Memory B cell (primary cell): ENCODE measurements around the gene KLHL29.

Experiments
- ATAC-seq: fragments of 150-1000 bp; cut with Tn5 transposase; 2 replicates; pipeline ENCODE4 v1.10.0; 2021; ENCODE audit warnings: low read depth, mild to moderate bottlenecking, moderate library complexity
- DNase-seq, 2 donors: peaks; one replicate each; pipeline ENCODE4 v3.0.0; 2022; ENCODE audit warnings: low spot score in 2 of 2
- H3K27ac Mint-ChIP-seq: one replicate; pipeline ENCODE4 v1.8.0; 2022; ENCODE audit warnings: mild to moderate bottlenecking, moderate library complexity, mixed read lengths
- H3K27me3 Mint-ChIP-seq: one replicate; pipeline ENCODE4 v1.8.0; 2022; ENCODE audit warnings: mixed read lengths
- H3K36me3 Mint-ChIP-seq: one replicate; pipeline ENCODE4 v1.8.0; 2022; ENCODE audit warnings: mild to moderate bottlenecking, mixed read lengths
- H3K4me1 Mint-ChIP-seq: one replicate; pipeline ENCODE4 v1.8.0; 2022; ENCODE audit warnings: mixed read lengths
- H3K4me3 Mint-ChIP-seq: one replicate; pipeline ENCODE4 v1.8.0; 2022; ENCODE audit warnings: mild to moderate bottlenecking, moderate library complexity, mixed read lengths
- H3K9me3 Mint-ChIP-seq: one replicate; pipeline ENCODE4 v1.8.0; 2022; ENCODE audit warnings: mixed read lengths

Gene KLHL29

GRCh38 chr2:23624915-23625314 lies 239.9 kb downstream of the KLHL29 start:
- ATAC-seq (no peak), DNase-seq (no peak)
- Mint-ChIP-seq H3K36me3 (peaks cover 4% of the 10 kb centered on the region), H3K9me3 (peaks cover 10% of the 10 kb centered on the region), H3K4me3 (no peak overlapping the region), H3K27me3 (no peaks in the 10 kb centered on the region), H3K27ac (no peak overlapping the region), H3K4me1 (no peaks in the 10 kb centered on the region)

- H3K9me3 Mint-ChIP-seq, result peaks cover 10% of the 10 kb centered on the region
- no peaks in the 10 kb centered on the region for H3K4me1 Mint-ChIP-seq
- H3K4me3 Mint-ChIP-seq, result no peak overlapping the region
- H3K27ac Mint-ChIP-seq, result no peak overlapping the region
- DNase-seq (no peak), ATAC-seq (no peak)
- H3K36me3 Mint-ChIP-seq, result peaks cover 2% of the 10 kb centered on the region
- H3K27me3 Mint-ChIP-seq, result no peaks in the 10 kb centered on the region
Measured at GRCh38 chr2:23625726-23626125, 240.7 kb downstream of the KLHL29 start.

GRCh38 chr2:23626701-23627230 lies 241.8 kb downstream of the KLHL29 start:
- Mint-ChIP-seq H3K4me3 (no peak overlapping the region), H3K4me1 (no peaks in the 10 kb centered on the region), H3K27me3 (no peaks in the 10 kb centered on the region), H3K9me3 (peaks cover 10% of the 10 kb centered on the region), H3K36me3 (peaks cover 2% of the 10 kb centered on the region), H3K27ac (no peak overlapping the region)
- DNase-seq (no peak), ATAC-seq (no peak)

GRCh38 chr2:23627236-23628009 lies 242.4 kb downstream of the KLHL29 start:
- peaks cover 2% of the 10 kb centered on the region for H3K36me3 Mint-ChIP-seq
- no peak overlapping the region for H3K4me3 Mint-ChIP-seq
- ATAC-seq (no peak), DNase-seq (no peak)
- no peaks in the 10 kb centered on the region for H3K4me1 Mint-ChIP-seq
- H3K9me3 Mint-ChIP-seq, result peaks cover 10% of the 10 kb centered on the region
- H3K27me3 Mint-ChIP-seq, result no peaks in the 10 kb centered on the region
- H3K27ac Mint-ChIP-seq, result no peak overlapping the region

GRCh38 chr2:23628926-23629771 lies 244.2 kb downstream of the KLHL29 start:
- no peaks in the 10 kb centered on the region for H3K36me3 Mint-ChIP-seq
- H3K4me3 Mint-ChIP-seq, result no peak overlapping the region
- H3K27me3 Mint-ChIP-seq, result no peaks in the 10 kb centered on the region
- peaks cover 4% of the 10 kb centered on the region for H3K9me3 Mint-ChIP-seq
- DNase-seq, result no peak
- ATAC-seq, result no peak
- no peaks in the 10 kb centered on the region for H3K4me1 Mint-ChIP-seq
- no peak overlapping the region for H3K27ac Mint-ChIP-seq

GRCh38 chr2:23629772-23630480 lies 244.9 kb downstream of the KLHL29 start:
- no peak for ATAC-seq
- H3K4me1 Mint-ChIP-seq, result no peaks in the 10 kb centered on the region
- H3K9me3 Mint-ChIP-seq, result peaks cover 1% of the 10 kb centered on the region
- no peak overlapping the region for H3K4me3 Mint-ChIP-seq
- H3K27me3 Mint-ChIP-seq, result no peaks in the 10 kb centered on the region
- no peak overlapping the region for H3K27ac Mint-ChIP-seq
- no peaks in the 10 kb centered on the region for H3K36me3 Mint-ChIP-seq
- no peak for DNase-seq

GRCh38 chr2:23630961-23631360 lies 246.0 kb downstream of the KLHL29 start:
- H3K27ac Mint-ChIP-seq, result no peak overlapping the region
- no peaks in the 10 kb centered on the region for H3K36me3 Mint-ChIP-seq
- no peaks in the 10 kb centered on the region for H3K4me1 Mint-ChIP-seq
- DNase-seq (no peak), ATAC-seq (no peak)
- no peaks in the 10 kb centered on the region for H3K27me3 Mint-ChIP-seq
- H3K9me3 Mint-ChIP-seq, result no peaks in the 10 kb centered on the region
- H3K4me3 Mint-ChIP-seq, result no peak overlapping the region

GRCh38 chr2:23631389-23631788 lies 246.4 kb downstream of the KLHL29 start:
- Mint-ChIP-seq H3K36me3 (no peaks in the 10 kb centered on the region), H3K9me3 (no peaks in the 10 kb centered on the region), H3K27me3 (no peaks in the 10 kb centered on the region), H3K27ac (no peak overlapping the region), H3K4me3 (no peak overlapping the region), H3K4me1 (no peaks in the 10 kb centered on the region)
- DNase-seq (no peak), ATAC-seq (no peak)

- Mint-ChIP-seq H3K27me3 (no peaks in the 10 kb centered on the region), H3K36me3 (no peaks in the 10 kb centered on the region), H3K4me1 (no peaks in the 10 kb centered on the region), H3K27ac (no peak overlapping the region), H3K4me3 (no peak overlapping the region), H3K9me3 (no peaks in the 10 kb centered on the region)
- no peak for ATAC-seq
- no peak for DNase-seq
Measured at GRCh38 chr2:23632386-23632785, 247.4 kb downstream of the KLHL29 start.

GRCh38 chr2:23632831-23633395 lies 247.9 kb downstream of the KLHL29 start:
- no peak for DNase-seq
- Mint-ChIP-seq H3K4me3 (no peak overlapping the region), H3K27ac (no peak overlapping the region), H3K36me3 (no peaks in the 10 kb centered on the region), H3K4me1 (no peaks in the 10 kb centered on the region), H3K9me3 (no peaks in the 10 kb centered on the region), H3K27me3 (no peaks in the 10 kb centered on the region)
- ATAC-seq, result no peak

- no peaks in the 10 kb centered on the region for H3K9me3 Mint-ChIP-seq
- no peak for DNase-seq
- no peaks in the 10 kb centered on the region for H3K4me1 Mint-ChIP-seq
- peaks cover 2% of the 10 kb centered on the region for H3K36me3 Mint-ChIP-seq
- no peak overlapping the region for H3K27ac Mint-ChIP-seq
- no peak for ATAC-seq
- no peak overlapping the region for H3K4me3 Mint-ChIP-seq
- H3K27me3 Mint-ChIP-seq, result no peaks in the 10 kb centered on the region
Measured at GRCh38 chr2:23633966-23634365, 249.0 kb downstream of the KLHL29 start.

- Mint-ChIP-seq H3K9me3 (no peaks in the 10 kb centered on the region), H3K36me3 (peaks cover 2% of the 10 kb centered on the region), H3K4me3 (no peak overlapping the region), H3K4me1 (no peaks in the 10 kb centered on the region), H3K27ac (no peak overlapping the region), H3K27me3 (no peaks in the 10 kb centered on the region)
- no peak for ATAC-seq
- DNase-seq, result no peak
Measured at GRCh38 chr2:23635442-23636340, 250.7 kb downstream of the KLHL29 start.

- no peaks in the 10 kb centered on the region for H3K4me1 Mint-ChIP-seq
- ATAC-seq (no peak), DNase-seq (no peak)
- no peak overlapping the region for H3K27ac Mint-ChIP-seq
- no peaks in the 10 kb centered on the region for H3K9me3 Mint-ChIP-seq
- no peak overlapping the region for H3K4me3 Mint-ChIP-seq
- H3K27me3 Mint-ChIP-seq, result no peaks in the 10 kb centered on the region
- H3K36me3 Mint-ChIP-seq, result peaks cover 4% of the 10 kb centered on the region
Measured at GRCh38 chr2:23636426-23636825, 251.4 kb downstream of the KLHL29 start.
